ENCODE measurements around the gene PTPN3. TPM values are rescaled to one million over a fixed set of nuclear protein-coding genes. Genes with fewer than 3 reads are reported as not detected.

The PTPN3 gene
- total and polyA plus RNA-seq, 2 experiments from 2014 or later, result 1.4 to 2.6 TPM

- TF ChIP-seq ZNF462 (CRISPR knock-in tag; IDR thresholded peaks at IDR 0.05) (no peak), ZNF331 (CRISPR knock-in tag; IDR thresholded peaks at IDR 0.05; ENCODE audit: low read depth) (no peak), JUNB (IDR thresholded peaks at IDR 0.05; ENCODE audit: unreplicated experiment) (no peak), CREB1 (CRISPR knock-in tag; IDR thresholded peaks at IDR 0.05; ENCODE audit: low read depth) (no peak), EZH2 (IDR thresholded peaks at IDR 0.05; ENCODE audit: low read depth, unreplicated experiment) (no peak), ZNF114 (CRISPR knock-in tag; IDR thresholded peaks at IDR 0.05) (no peak)
- TF ChIP-seq, protein P1, sequence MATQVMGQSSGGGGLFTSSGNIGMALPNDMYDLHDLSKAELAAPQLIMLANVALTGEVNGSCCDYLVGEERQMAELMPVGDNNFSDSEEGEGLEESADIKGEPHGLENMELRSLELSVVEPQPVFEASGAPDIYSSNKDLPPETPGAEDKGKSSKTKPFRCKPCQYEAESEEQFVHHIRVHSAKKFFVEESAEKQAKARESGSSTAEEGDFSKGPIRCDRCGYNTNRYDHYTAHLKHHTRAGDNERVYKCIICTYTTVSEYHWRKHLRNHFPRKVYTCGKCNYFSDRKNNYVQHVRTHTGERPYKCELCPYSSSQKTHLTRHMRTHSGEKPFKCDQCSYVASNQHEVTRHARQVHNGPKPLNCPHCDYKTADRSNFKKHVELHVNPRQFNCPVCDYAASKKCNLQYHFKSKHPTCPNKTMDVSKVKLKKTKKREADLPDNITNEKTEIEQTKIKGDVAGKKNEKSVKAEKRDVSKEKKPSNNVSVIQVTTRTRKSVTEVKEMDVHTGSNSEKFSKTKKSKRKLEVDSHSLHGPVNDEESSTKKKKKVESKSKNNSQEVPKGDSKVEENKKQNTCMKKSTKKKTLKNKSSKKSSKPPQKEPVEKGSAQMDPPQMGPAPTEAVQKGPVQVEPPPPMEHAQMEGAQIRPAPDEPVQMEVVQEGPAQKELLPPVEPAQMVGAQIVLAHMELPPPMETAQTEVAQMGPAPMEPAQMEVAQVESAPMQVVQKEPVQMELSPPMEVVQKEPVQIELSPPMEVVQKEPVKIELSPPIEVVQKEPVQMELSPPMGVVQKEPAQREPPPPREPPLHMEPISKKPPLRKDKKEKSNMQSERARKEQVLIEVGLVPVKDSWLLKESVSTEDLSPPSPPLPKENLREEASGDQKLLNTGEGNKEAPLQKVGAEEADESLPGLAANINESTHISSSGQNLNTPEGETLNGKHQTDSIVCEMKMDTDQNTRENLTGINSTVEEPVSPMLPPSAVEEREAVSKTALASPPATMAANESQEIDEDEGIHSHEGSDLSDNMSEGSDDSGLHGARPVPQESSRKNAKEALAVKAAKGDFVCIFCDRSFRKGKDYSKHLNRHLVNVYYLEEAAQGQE (IDR thresholded peaks at IDR 0.05; ENCODE audit: unreplicated experiment), result no peak
Observed at GRCh38 chr9:109383356-109383755, 114.8 kb downstream of the PTPN3 start (continued).
